Measurements from ENCODE around the gene KAT14. TPM values are rescaled to one million over a fixed set of nuclear protein-coding genes. Genes with fewer than 3 reads are reported as not detected.
"Not testable (repeated sequence)": the region's sequence is repeated elsewhere in the genome, so short reads cannot be mapped to it uniquely, and the experiment has no call there.

The KAT14 gene
- polyA plus RNA-seq, 4 donors = 25.4 to 28.1 (median 27.5) TPM

DNA sequence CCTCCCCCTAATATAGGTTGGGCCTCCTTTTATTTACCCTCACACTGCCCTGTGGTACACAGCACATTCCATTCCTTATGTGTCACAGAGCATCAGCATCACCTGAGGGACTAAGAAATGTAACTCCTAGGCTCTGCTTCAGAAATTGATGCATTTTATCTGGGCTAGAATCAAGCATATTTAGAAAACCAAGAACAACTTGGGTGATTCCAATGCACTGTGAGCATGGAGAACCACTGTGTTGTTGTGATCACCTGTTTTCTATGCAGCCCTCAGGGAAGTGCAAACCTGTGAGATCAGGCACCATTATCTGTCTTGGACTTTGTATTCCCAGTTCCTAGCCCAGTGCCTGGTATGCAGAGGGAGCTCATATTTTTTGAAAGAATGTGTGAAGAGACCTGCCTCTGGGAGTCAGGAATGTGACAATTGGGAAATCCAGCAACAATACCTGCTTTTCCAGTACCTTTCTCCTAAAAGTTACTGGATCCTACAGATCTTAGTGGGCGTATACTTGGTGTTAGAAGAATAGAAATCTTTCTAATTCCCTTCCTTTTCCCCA lies 7.0 kb downstream of the KAT14 start:
- no peak for DNase-seq (ENCODE audit: low read depth in 4 of 4, low spot score in 2 of 4)

DNA sequence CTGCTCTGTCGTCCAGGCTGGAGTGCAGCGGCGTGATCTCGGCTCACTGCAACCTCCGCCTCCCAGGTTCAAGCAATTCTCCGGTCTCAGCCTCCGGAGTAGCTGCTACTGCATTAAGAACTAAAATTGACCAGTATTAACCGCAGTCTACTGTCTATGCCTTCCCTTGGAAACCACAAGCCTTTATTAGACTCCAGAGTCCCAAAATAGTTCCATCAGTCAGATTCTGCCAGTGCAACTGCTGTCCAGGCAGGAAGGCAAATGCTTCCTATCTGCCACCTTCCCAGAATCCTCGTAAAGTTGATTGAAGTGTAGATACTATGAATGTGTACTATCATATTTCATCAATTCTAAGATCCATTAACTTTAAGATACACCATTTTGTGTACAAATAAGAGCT lies 16.7 kb downstream of the KAT14 start:
- no peak for DNase-seq (ENCODE audit: low read depth in 4 of 4, low spot score in 2 of 4)

DNA sequence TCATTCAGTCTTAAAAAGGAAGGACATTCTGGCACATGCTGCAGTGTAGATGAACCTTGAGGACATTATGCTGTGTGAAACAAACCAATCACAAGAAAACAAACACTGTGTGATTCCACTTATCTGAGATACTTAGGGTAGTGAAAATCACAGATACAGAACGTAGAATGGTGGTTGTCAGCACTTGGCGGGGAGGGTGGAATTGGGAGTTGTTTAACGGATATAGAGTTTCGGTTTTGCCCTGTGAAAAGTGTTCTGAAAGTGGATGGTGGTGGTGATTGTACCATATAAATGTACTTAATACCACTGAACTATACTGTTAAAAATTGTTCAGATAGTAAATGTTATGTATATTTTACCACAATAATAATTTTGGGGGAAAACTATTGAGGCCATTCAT lies 18.4 kb downstream of the KAT14 start:
- no peak for DNase-seq (ENCODE audit: low read depth in 4 of 4, low spot score in 2 of 4)

DNA sequence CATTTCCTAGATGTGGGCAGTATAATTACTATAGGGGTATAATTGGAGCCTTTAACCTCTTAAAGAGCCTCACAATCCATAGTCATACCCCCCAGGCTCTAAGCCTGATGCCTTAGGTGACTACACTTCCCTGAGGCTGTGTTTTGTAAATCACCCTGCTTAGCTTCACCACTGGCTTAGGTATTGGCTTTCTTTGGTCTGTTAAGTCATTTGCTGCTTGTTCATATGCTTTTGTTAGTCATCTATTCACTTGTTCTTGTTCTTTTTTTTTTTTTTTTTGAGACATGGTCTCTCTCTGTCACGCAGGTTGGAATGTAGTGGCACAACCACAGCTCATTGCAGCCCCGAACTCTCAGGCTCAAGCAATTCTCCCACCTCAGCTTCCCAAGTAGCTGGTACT lies 26.7 kb downstream of the KAT14 start:
- no peak for DNase-seq (ENCODE audit: low read depth in 4 of 4, low spot score in 2 of 4)

DNA sequence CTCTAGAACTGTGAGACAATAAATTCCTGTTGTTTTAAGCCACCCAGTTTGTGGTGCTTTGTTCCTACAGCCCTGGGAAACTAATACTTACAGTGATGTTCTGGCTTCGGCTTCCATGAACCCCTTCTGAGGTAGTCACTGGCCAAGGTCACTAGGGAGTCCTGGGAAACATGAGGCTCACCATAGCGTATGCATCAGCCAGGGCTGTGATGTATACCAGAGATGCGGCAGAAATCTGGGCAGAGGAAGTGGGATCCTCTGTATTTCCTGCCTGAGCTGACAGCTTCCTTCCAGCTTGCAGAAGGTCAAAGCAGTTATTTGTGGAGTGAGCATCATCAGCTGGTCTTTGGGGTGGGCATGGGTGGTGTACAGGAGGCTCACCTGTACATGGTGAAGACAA lies 27.9 kb downstream of the KAT14 start:
- no peak for DNase-seq (ENCODE audit: low read depth in 4 of 4, low spot score in 2 of 4)

DNA sequence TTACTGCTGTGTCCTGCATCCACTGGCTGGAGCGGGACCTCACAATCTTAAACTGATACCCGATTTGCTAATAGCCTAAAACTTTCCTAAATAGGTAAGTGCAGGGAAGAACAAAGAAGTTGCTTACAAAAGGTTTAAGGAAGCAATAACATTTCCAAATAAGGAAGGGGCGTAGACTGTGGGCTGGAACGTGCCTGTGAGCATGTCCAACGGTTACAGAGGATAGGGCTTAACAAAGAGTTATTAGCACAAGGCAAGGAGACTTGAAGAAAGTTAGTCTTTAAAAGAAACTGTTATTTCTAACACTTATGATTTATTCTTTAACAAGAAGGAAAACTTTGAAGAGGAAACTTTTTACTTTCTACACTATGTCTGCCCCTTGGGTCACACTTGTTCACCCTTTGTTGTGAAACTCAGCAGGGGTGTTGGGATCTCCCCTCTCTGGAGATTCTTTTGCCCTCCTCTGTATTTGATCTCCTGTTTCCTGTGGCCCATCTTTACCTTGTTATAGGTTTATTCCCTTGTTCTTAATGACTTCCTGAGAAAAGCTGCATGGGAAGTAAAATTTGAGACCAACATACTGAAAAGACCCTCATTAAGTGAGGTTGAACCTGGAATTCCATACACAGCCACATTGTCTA lies 28.7 kb downstream of the KAT14 start:
- DNase-seq (ENCODE audit: low read depth in 4 of 4, low spot score in 2 of 4) = no peak

DNA sequence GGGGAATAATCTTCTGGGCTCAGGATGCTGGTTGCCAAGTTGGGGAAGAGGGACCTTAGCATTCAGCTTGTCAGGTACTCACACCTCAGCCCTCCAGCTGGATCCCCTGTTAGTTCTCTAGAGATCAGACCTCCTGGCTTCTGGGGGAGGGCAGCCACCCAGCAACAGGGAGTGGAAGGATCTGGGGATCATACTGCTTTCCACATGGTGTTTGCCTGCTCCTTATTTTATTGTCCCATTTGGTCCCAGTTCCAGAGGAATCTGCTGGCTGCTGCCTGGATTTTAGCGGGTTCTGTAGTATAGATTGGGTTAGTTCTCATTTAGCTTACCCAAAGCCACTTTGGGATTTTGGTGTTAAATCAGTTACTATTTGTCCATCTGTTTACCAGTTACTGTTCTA lies 29.3 kb downstream of the KAT14 start:
- no peak for DNase-seq (ENCODE audit: low read depth in 4 of 4, low spot score in 2 of 4)

DNA sequence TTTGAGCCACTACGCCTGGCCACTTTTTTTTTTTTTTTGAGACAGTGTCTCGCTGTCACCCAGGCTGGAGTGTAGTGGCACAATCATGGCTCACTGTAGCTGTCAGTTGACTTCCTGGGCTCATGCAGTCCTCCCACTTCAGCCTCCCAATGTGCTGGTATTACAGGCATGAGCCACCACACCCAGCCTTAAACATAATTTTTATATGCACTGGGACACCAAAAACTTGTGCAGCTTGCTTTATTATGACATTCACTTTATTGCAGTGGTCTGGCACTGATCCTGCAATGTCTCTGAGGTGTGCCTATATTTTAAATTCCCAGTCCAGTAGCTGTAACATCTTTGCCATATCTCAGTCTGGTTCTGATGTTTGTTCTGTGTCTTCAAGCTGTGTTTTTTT lies 34.7 kb downstream of the KAT14 start:
- DNase-seq (ENCODE audit: low read depth in 4 of 4, low spot score in 2 of 4) = no peak

DNA sequence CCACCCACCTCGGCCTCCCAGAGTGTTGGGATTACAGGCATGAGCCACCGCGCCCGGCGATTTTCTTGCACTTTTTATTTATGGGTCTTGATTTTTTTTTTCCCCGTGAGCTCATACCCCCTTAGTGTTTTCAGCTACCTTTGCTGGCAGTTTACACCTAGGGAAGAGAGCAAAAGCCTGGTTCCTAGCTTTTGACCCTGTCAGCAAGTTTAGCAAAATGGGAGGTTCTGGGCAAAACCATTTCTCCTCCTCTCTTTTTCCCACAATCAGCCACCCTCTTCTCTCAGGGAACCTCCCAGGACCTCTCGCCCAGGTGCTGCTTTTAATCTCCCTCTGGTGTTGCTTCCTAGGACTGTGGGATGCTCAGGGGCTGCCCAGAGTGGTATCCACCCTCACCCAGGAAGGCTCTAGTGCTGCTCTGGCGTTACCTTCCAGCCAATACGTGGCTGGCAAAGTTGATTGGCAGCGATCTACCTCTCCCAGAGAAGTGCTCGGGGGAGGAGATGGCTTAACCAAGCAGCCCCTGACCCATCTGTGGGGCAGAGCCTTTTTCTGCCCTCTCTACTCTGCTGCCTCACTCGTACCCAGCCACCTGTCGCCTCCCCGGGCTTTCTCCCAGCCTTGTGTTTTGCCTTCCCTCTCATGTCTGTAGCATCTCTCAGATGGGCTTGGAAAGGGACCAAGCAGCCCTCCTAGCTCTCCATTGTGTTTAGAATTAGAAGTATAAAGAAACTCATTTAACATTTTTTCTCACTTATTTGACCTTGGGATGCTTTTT lies 37.4 kb downstream of the KAT14 start:
- DNase-seq (ENCODE audit: low read depth in 4 of 4, low spot score in 2 of 4) = no peak

DNA sequence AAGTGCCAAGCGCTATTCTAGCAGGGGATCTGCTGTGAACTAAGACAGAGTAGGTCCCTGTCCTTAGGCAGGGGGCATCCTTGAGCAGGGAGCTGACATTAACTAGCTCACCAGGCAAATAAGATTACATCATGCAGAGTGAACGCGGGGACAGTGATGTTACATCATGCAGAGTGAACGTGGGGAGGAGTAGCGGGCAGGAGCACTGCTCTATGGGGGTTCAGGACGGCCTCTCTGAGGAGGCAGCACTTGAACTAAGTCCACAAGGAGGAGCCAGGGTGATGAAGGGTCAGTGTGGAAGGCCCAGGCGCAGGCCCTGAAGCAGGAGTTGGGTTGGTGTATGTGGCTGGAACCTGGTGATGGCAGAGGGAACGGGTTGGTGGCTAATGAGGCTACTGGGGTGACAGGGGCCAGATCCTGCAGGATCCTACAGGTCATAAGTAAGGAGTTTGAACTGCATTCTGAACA lies 38.7 kb downstream of the KAT14 start:
- no peak for DNase-seq (ENCODE audit: low read depth in 4 of 4, low spot score in 2 of 4)

DNA sequence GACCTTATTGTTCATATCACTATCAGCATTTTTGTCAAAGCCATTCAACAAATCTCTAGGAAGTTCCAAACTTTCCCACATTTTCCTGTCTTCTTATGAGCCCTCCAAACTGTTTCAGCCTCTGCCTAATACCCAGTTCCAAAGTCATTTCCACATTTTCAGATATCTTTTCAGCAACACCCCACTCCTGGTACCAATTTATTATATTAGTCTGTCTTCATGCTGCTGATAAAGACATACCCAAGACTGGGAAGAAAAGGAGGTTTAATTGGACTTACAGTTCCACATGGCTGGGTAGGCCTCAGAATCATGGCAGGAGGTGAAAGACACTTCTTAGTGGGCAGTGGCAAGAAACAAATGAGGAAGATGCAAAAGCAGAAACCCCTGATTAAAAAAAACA lies 42.7 kb downstream of the KAT14 start:
- not testable (repeated sequence) for DNase-seq (ENCODE audit: low read depth in 4 of 4, low spot score in 2 of 4)

DNA sequence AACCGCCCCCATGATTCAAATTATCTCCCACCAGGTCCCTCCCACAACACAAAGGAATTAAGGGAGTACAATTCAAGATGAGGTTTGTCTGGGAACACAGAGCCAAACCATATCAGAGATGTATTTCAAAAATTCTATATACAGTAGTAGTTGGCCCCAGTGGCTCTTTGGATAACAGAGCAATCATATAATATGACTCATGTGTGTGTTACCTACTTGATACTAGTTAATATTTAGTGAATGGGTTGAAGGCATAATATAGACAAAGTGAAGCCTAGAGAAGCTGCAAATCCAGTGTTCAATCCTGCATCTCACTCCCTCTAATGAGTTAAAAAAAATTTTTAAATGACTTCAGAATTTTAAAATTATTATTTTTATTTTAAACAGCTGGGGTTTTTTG lies 43.2 kb downstream of the KAT14 start:
- no peak for DNase-seq (ENCODE audit: low read depth in 4 of 4, low spot score in 2 of 4)

DNA sequence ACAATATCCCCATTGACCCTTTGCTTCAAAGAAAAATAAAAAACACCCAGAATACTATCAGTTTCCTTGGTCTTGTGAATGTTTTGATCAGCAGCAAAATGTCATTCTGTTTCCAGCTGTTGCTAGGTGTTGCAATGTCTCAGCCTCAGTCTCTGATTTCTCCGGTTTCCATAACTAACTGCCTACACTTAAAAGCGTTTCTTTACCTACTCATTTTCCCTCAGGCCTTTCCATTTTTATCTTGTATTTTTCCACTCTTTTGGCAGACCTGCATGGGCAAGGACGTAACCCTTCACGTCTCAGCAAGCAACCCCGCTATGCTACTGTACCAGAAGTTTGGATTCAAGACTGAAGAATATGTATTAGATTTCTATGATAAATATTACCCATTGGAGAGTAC lies 49.4 kb downstream of the KAT14 start:
- no peak for DNase-seq (ENCODE audit: low read depth in 4 of 4, low spot score in 2 of 4)

DNA sequence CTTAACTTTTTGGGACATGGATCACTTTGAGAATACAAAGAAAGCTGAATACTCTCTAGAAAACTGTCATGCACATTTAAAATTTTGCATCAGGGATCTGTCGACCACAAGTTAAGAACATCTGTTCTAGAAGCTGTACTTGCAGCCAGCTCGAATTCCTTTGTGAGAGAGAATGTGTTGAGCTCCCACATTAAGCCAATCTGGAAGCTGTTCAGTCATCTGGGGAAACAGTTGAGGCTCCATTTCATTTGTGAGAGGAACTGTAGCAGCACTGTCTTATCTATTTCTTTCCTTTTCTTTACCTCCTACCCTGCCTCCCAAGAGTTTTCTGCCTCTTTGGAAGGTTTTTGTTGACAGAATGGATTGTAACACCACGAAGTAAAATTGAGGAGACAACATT lies 50.8 kb downstream of the KAT14 start:
- DNase-seq (ENCODE audit: low read depth in 4 of 4, low spot score in 2 of 4) = no peak

DNA sequence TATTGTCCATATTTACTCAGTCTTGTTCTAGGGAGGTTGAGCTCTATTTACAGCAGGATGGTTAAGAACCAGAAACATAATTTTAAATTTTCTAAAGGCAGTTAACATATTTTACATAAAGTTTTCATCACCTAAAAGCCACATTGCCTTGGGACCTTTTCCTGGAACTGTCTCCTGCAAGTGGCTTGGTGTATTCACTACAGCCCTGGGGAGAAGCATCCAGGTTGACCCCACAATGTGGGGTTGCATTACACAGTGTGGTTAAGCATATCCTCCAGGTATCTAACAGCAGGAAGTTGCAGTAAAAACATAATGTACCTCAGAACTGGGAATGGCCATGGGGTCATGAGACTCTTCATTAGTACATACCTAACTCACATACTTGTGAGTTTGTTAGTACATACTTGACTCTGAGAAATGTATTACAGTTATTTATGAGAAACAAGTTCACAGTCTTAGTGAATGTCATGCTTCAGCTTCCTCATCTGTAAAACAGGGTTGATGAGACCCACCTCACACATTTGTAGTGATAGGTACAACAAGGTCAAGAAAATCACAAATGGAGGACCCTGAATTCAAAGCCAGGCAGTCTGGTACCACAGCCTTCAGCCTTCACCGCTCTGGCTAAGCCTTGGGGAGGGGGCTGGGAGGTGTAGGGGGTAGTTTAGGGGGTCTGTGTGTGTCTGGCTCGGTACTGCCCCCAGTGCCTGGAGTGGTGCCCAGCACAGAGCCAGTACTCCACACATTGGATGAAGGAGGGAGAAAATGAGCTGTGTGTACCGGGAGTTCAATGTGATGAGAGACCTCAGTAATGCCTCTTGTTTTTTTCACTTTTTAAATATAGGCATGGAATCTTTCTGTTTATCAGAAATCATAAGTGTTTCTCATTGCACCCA lies 52.9 kb downstream of the KAT14 start:
- DNase-seq (ENCODE audit: low read depth in 4 of 4, low spot score in 2 of 4) = no peak

DNA sequence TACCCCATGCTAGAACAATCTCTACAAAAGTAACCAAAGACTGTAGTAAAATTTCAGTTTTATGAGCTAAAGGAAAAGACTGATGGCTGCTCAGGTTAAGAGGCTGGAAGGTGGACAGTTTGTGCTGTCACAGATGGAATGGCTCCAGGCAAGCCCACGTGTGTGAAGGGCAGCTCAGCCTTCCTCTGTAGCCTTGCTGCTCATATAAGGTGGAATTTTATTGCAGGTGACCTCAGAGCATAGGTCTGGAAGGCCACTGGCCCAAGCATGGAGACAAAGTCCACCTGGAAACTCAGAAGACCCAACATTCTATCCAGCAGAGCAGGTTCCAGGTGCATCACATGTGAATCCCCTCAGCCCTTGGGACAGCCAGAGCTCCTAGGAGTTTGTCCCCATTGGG lies 53.6 kb downstream of the KAT14 start:
- DNase-seq (ENCODE audit: low read depth in 4 of 4, low spot score in 2 of 4) = peak; percentile 13 to 55 (median 42)

DNA sequence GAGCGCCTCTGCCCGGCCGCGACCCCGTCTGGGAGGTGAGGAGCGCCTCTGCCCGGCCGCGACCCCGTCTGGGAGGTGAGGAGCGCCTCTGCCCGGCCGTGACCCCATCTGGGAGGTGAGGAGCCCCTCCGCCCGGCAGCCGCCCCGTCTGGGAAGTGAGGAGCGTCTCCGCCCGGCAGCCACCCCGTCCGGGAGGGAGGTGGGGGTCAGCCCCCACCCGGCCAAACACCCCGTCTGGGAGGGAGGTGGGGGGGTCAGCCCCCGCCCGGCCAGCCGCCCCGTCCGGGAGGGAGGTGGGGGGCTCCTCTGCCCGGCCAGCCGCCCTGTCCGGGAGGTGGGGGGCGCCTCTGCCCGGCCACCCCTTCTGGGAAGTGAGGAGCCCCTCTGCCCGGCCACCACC lies 56.8 kb downstream of the KAT14 start:
- not testable (repeated sequence) for DNase-seq (ENCODE audit: low read depth in 4 of 4, low spot score in 2 of 4)

DNA sequence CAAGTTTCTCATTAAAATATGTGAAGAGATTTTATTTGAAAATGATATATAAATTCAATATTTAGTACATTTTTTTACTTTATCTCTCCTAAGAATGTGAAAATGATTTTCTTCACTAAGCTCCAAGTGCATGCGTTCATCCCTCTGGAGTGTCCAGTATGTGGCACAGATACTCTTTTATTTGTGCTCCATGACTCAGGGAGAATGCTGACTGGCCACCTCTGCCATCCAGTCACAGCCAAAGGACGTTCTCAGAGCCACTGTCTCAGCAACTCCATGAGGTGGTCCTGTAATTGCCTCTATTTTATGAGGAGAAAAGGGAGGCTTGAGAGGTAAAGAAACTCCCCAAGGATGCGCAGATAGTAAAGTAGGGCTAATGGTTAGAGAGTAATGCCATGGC lies 58.3 kb downstream of the KAT14 start:
- DNase-seq (ENCODE audit: low read depth in 4 of 4, low spot score in 2 of 4) = no peak

DNA sequence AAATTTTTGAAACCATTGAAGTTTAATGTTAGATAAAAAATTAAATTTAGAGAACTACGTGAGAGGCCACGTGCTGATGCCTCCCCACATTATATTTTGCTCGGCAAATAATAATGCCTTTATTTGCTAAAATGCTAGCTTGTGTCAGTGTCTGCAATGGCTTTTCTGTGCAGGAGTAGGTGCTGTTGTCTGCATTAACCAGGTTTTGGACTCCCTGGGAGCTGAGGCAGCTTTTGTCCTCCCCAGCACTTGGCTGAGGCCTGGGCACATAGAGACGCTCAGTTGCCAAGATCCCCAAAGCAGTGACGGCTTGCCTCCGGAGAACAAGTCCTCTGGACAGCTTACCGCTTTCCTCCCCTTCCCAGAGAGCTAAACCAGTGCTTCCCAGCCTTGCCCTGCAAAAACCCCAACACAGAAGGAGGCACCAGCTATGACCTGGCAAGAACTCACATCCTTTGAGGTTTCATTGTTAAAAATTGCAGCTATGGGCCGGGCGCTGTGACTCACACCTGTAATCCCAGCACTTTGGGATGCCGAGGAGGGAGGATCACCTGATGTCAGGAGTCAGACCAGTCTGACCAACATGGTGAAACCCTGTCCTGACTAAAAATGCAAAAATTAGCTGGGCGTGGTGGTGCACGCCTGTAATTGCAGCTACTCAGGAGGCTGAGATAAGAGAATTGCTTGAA lies 59.9 kb downstream of the KAT14 start:
- DNase-seq (ENCODE audit: low read depth in 4 of 4, low spot score in 2 of 4) = no peak

DNA sequence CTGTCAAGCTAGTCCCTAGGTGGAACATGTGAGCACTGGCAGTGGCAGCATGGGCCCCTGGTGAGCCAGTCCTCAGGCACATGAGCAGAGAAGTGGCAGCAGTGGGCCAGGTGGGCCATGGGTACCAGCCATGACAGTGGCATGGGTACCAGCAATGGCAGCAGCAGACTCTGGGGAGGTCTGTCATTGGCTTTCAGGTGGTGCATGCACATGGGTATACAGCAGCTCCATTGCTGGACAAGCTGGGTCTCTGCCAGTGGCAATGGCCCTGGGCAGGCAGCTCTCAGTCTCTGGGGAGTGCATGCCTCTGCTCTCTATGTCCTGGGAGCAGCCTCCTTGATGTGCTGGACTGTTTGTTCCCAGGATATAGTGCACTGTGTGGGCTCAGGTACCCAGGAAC lies 65.3 kb downstream of the KAT14 start:
- DNase-seq (ENCODE audit: low read depth in 4 of 4, low spot score in 2 of 4) = no peak
